Smooth muscle cell (in vitro differentiated cells): ENCODE measurements around the gene ZMAT3. TPM values are rescaled to one million over a fixed set of nuclear protein-coding genes. Genes with fewer than 3 reads are reported as not detected.
A peak's percentile ranks its signal among the peaks of the same experiment; 100 is the strongest.

ENCODE experiments used
- DNase-seq: peaks from one replicate; lab custom pipeline; 2025; ENCODE audit not compliant: unreplicated experiment; lab: John Stamatoyannopoulos, UW
- H2AFZ ChIP-seq: fragments of 200-600 bp; sonication (generic); 2 replicates; pipeline ENCODE4 v1.6.0; 2016; ENCODE audit warnings: antibody characterized with exemption, low read depth, mild to moderate bottlenecking
- H3F3A ChIP-seq: fragments of 200-600 bp; sonication (generic); 2 replicates; pipeline ENCODE4 v1.6.0; 2017; ENCODE audit warnings: antibody characterized with exemption, low read depth
- H3K27ac ChIP-seq: fragments of 200-600 bp; sonication (generic); 2 replicates; pipeline ENCODE4 v1.5.1; 2016; ENCODE audit warnings: low read depth, mild to moderate bottlenecking
- H3K27me3 ChIP-seq: fragments of 200-600 bp; sonication (generic); 2 replicates; pipeline ENCODE4 v1.6.1; 2016; ENCODE audit warnings: low read depth, mild to moderate bottlenecking
- H3K36me3 ChIP-seq: fragments of 200-600 bp; sonication (generic); 2 replicates; pipeline ENCODE4 v1.5.1; 2016; ENCODE audit warnings: low read depth
- H3K4me1 ChIP-seq: fragments of 200-600 bp; sonication (generic); 2 replicates; pipeline ENCODE4 v1.5.1; 2016; ENCODE audit warnings: low read depth
- H3K4me2 ChIP-seq: fragments of 200-600 bp; sonication (generic); 2 replicates; pipeline ENCODE4 v1.6.0; 2016; ENCODE audit warnings: mild to moderate bottlenecking
- H3K4me3 ChIP-seq: fragments of 200-600 bp; sonication (generic); 2 replicates; pipeline ENCODE4 v1.5.1; 2016; ENCODE audit warnings: mild to moderate bottlenecking
- H3K79me2 ChIP-seq: fragments of 200-600 bp; sonication (generic); 2 replicates; pipeline ENCODE4 v1.6.0; 2016; ENCODE audit warnings: low read depth, mild to moderate bottlenecking
- H3K9ac ChIP-seq: fragments of 200-600 bp; sonication (generic); 2 replicates; pipeline ENCODE4 v1.6.0; 2016; ENCODE audit warnings: low read depth
- H3K9me3 ChIP-seq: fragments of 200-600 bp; sonication (generic); replicated peaks from 2 replicates; pipeline ENCODE4 v1.5.1; 2016; ENCODE audit warnings: low read depth
- H4K20me1 ChIP-seq: fragments of 200-600 bp; sonication (generic); 2 replicates; pipeline ENCODE4 v1.6.0; 2016; ENCODE audit warnings: low read depth
- WGBS: methylation state at CpG from one replicate; pipeline ENCODE4 v1.1.7; 2016; ENCODE audit warnings: low lambda C conversion rate; 5-methylcytosine and 5-hydroxymethylcytosine counted together
- polyA plus RNA-seq: library from polyadenylated mRNA; unstranded; fragments of >200 nt; fragmentation: Nextera tagmentation; extraction: Ambion mirVana; gene quantifications from 2 replicates; pipeline ENCODE4 v1.2.1, GENCODE V29; 2016
- total RNA-seq: library from RNA; depleted of rRNA; stranded (reverse); fragments of >200 nt; gene quantifications from 2 replicates; pipeline ENCODE4 v1.2.3, GENCODE V29; 2014
- TF ChIP-seq, protein P1 (sequence below): fragments of 200-600 bp; sonication (generic); IDR thresholded peaks from 2 replicates; pipeline ENCODE4 v1.5.1; 2017; ENCODE audit warnings: borderline replicate concordance, mild to moderate bottlenecking, antibody characterized with exemption; ENCODE audit not compliant: insufficient read depth, poor library complexity, severe bottlenecking

Gene ZMAT3
- total and polyA plus RNA-seq, 2 experiments from 2014 or later: 34.8 to 54.4 TPM

- no peak overlapping the region for H3K27ac ChIP-seq
- H3K4me1 ChIP-seq: no peaks in the 10 kb centered on the region
- H3K79me2 ChIP-seq: no peaks in the 10 kb centered on the region
- no peak overlapping the region for H3K9ac ChIP-seq
- WGBS: 90% methylated on average over 9 of the region's 9 CpGs
- H3K27me3 ChIP-seq: no peaks in the 10 kb centered on the region
- H3K4me3 ChIP-seq: no peak overlapping the region
- no peak overlapping the region for H2AFZ ChIP-seq
- H4K20me1 ChIP-seq: peaks cover 8% of the 10 kb centered on the region
- TF ChIP-seq, protein P1, sequence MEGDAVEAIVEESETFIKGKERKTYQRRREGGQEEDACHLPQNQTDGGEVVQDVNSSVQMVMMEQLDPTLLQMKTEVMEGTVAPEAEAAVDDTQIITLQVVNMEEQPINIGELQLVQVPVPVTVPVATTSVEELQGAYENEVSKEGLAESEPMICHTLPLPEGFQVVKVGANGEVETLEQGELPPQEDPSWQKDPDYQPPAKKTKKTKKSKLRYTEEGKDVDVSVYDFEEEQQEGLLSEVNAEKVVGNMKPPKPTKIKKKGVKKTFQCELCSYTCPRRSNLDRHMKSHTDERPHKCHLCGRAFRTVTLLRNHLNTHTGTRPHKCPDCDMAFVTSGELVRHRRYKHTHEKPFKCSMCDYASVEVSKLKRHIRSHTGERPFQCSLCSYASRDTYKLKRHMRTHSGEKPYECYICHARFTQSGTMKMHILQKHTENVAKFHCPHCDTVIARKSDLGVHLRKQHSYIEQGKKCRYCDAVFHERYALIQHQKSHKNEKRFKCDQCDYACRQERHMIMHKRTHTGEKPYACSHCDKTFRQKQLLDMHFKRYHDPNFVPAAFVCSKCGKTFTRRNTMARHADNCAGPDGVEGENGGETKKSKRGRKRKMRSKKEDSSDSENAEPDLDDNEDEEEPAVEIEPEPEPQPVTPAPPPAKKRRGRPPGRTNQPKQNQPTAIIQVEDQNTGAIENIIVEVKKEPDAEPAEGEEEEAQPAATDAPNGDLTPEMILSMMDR: no peak
- no peak for DNase-seq
- no peak overlapping the region for H3K4me2 ChIP-seq
- H3K9me3 ChIP-seq: no peaks in the 10 kb centered on the region
- H3K36me3 ChIP-seq: no peaks in the 10 kb centered on the region
- no peaks in the 10 kb centered on the region for H3F3A ChIP-seq
These were observed 54.5 kb downstream of the ZMAT3 start for GRCh38 chr3:179016979-179017670.

- no peaks in the 10 kb centered on the region for H3K36me3 ChIP-seq
- H4K20me1 ChIP-seq: peaks cover under 1% of the 10 kb centered on the region
- no peak overlapping the region for H3K4me2 ChIP-seq
- H2AFZ ChIP-seq: no peak overlapping the region
- no peaks in the 10 kb centered on the region for H3K9me3 ChIP-seq
- H3K4me1 ChIP-seq: no peaks in the 10 kb centered on the region
- H3F3A ChIP-seq: no peaks in the 10 kb centered on the region
- no peak overlapping the region for H3K4me3 ChIP-seq
- 0% methylated on average over 1 of the region's 1 CpG for WGBS
- TF ChIP-seq, protein P1: peak; percentile 81
- H3K27ac ChIP-seq: no peak overlapping the region
- no peaks in the 10 kb centered on the region for H3K79me2 ChIP-seq
- no peak overlapping the region for H3K9ac ChIP-seq
- DNase-seq: no peak
- no peaks in the 10 kb centered on the region for H3K27me3 ChIP-seq
These were observed 56.0 kb downstream of the ZMAT3 start for GRCh38 chr3:179015551-179016020.

DNA sequence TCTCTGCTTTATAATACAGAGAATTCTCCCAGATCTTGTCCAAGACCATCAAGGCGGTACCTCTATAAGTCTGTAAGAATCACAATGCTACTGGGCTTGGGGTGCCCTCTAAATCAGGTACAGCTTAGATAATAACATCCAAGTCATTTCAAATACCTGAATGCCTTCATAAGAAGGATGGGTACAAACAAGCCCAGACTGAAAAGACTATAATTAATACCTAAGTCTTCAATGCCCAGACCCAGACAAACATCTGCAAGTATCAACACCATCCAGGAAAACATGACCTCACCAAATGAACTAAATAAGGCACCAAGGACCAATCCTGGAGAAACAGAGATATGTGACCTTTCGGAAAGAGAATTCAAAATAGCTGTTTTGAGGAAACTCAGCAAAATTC is 65.9 kb downstream of the ZMAT3 start:
- Histone ChIP-seq H3K36me3 (no peaks in the 10 kb centered on the region), H3K27ac (no peak overlapping the region), H3K27me3 (no peaks in the 10 kb centered on the region), H3K9ac (no peak overlapping the region), H3K4me1 (no peaks in the 10 kb centered on the region), H3K9me3 (no peaks in the 10 kb centered on the region), H3K4me2 (no peak overlapping the region), H3K79me2 (no peaks in the 10 kb centered on the region), H2AFZ (no peak overlapping the region), H3F3A (no peaks in the 10 kb centered on the region), H4K20me1 (no peaks in the 10 kb centered on the region), H3K4me3 (no peak overlapping the region)
- WGBS: 87% methylated on average over 2 of the region's 2 CpGs
- TF ChIP-seq, protein P1: no peak
- DNase-seq: no peak

DNA sequence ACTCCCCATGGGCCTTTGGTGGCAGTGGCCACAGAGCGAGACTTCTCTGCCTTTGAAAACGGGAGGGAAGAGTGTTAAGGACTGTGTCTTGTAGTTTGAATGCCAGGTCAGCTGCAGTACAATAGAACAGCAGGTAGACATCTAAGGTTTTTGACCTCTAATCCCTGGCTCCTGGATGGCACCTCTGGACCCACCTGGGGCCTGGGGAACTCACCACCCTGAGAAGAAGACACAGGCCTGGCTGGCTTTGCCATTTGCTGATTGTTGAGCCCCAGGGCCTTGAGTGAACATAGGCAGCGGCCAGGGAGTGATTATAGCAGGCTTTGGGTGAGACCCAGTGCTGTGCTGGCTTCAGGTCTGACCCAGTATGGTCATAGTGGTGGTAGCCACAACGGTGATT is 66.4 kb downstream of the ZMAT3 start:
- TF ChIP-seq, protein P1: no peak
- no peak overlapping the region for H3K4me3 ChIP-seq
- no peak overlapping the region for H3K4me2 ChIP-seq
- H3F3A ChIP-seq: no peaks in the 10 kb centered on the region
- H2AFZ ChIP-seq: no peak overlapping the region
- no peaks in the 10 kb centered on the region for H3K79me2 ChIP-seq
- H3K27ac ChIP-seq: no peak overlapping the region
- H3K36me3 ChIP-seq: no peaks in the 10 kb centered on the region
- WGBS: 95% methylated on average over 4 of the region's 4 CpGs
- no peak overlapping the region for H3K9ac ChIP-seq
- no peaks in the 10 kb centered on the region for H4K20me1 ChIP-seq
- no peaks in the 10 kb centered on the region for H3K9me3 ChIP-seq
- no peak for DNase-seq
- no peaks in the 10 kb centered on the region for H3K4me1 ChIP-seq
- no peaks in the 10 kb centered on the region for H3K27me3 ChIP-seq
